Measurements from ENCODE around the gene QPRT.

Gene QPRT

DNA sequence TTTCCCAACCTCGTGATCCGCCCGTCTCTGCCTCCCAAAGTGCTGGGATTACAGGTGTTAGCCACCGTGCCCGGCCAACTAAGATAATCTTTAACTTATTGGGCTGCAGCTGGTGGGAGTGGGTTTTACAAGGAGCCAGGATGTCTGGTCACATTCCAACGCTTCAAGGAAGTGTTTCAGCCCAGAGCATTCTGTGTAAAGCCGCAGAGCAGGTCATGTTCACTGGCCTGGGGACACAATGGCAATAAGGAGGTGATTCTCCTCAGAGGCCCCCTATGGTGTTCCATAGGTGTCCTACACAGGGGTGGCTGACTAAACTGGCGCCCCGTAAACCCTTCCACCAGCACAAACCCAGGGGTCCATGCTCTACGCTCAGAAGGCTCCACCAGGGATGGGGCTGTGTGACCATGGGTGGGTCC is 1.2 kb downstream of the QPRT start:
- peak overlapping the region in 1 of 2 experiments; percentile 42; a peak in 2 of 4 replicates for H3K4me3 ChIP-seq (ENCODE audit: low read depth in 1 of 2, low read length in 2 of 2)

DNA sequence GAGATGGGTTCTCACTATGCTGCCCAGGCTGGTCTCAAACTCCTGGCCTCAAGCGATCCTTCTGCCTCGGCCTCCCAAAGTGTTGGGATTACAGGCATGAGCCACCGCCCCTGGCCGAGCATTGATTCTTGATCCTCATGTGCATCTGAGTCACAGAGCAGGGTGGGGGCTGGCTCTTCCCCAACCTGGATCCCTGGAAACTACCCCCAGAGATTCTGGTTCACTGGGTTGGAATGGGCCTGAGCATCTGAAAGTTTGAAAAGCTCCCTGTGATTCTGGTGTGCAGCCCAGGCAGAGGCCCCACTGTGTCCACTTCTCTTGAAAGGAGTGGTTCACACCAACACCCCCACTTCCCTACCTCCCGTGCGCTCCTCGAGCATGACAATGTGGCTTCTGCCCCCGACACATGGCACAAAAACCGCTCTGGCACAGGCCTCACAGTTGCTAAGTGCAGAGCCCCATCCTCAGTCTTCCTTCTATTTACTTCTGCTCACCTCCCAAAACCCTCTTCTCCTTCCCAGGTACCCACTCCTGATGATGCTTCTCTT is 4.6 kb downstream of the QPRT start:
- H3K79me2 ChIP-seq (ENCODE audit: insufficient read depth, low read length): peaks cover 13% of the 10 kb centered on the region
- no peak overlapping the region for H3K4me3 ChIP-seq (ENCODE audit: low read depth in 1 of 2, low read length in 2 of 2)
- no peaks in the 10 kb centered on the region for H4K20me1 ChIP-seq (ENCODE audit: insufficient read depth, low read length)
- H3K27me3 ChIP-seq (ENCODE audit: insufficient read depth, low read length, poor library complexity): no peaks in the 10 kb centered on the region
- H2AFZ ChIP-seq (ENCODE audit: low read depth, low read length): no peak overlapping the region
- H3K4me1 ChIP-seq (ENCODE audit: insufficient read depth, low read length): peaks cover 24% of the 10 kb centered on the region
- H3K4me2 ChIP-seq (ENCODE audit: insufficient read depth, low read length): no peak overlapping the region
- no peaks in the 10 kb centered on the region for H3K9me3 ChIP-seq (ENCODE audit: insufficient read depth, low read length, severe bottlenecking)
- 0 out of 2 replicates have a peak, but pooled peaks cover 4% of the 10 kb centered on the region for H3K36me3 ChIP-seq (ENCODE audit: insufficient read depth, low read length)
- no peak overlapping the region for H3K9ac ChIP-seq (ENCODE audit: low read depth, low read length)
- no peak for ATAC-seq (ENCODE audit: insufficient read depth, low read depth)
- no peak overlapping the region for H3K27ac ChIP-seq (ENCODE audit: low read length)
- TF ChIP-seq, protein P1, sequence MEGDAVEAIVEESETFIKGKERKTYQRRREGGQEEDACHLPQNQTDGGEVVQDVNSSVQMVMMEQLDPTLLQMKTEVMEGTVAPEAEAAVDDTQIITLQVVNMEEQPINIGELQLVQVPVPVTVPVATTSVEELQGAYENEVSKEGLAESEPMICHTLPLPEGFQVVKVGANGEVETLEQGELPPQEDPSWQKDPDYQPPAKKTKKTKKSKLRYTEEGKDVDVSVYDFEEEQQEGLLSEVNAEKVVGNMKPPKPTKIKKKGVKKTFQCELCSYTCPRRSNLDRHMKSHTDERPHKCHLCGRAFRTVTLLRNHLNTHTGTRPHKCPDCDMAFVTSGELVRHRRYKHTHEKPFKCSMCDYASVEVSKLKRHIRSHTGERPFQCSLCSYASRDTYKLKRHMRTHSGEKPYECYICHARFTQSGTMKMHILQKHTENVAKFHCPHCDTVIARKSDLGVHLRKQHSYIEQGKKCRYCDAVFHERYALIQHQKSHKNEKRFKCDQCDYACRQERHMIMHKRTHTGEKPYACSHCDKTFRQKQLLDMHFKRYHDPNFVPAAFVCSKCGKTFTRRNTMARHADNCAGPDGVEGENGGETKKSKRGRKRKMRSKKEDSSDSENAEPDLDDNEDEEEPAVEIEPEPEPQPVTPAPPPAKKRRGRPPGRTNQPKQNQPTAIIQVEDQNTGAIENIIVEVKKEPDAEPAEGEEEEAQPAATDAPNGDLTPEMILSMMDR (IDR thresholded peaks at IDR 0.05; ENCODE audit: borderline replicate concordance, extremely low read depth, low read length, poor library complexity, severe bottlenecking): no peak
- TF ChIP-seq EZH2 (IDR thresholded peaks at IDR 0.05; ENCODE audit: borderline replicate concordance, low read depth, low read length, severe bottlenecking): no peak
- DNase-seq: no peak

More for the DNA sequence above, 1.2 kb downstream of the QPRT start:
- DNase-seq (no peak), ATAC-seq (ENCODE audit: insufficient read depth, low read depth) (no peak)
- Histone ChIP-seq H3K27me3 (ENCODE audit: insufficient read depth, low read length, poor library complexity) (no peaks in the 10 kb centered on the region), H3K4me1 (ENCODE audit: insufficient read depth, low read length) (peaks cover 28% of the 10 kb centered on the region), H3K27ac (ENCODE audit: low read length) (peak overlapping the region; percentile 99), H3K79me2 (ENCODE audit: insufficient read depth, low read length) (peaks cover 14% of the 10 kb centered on the region), H2AFZ (ENCODE audit: low read depth, low read length) (peak overlapping the region; percentile 32; the same call in 1 of the 2 replicates), H3K4me2 (ENCODE audit: insufficient read depth, low read length) (peak overlapping the region; percentile 70), H3K9ac (ENCODE audit: low read depth, low read length) (peak overlapping the region; percentile 76), H4K20me1 (ENCODE audit: insufficient read depth, low read length) (no peaks in the 10 kb centered on the region), H3K36me3 (ENCODE audit: insufficient read depth, low read length) (0 out of 2 replicates have a peak, but pooled peaks cover 4% of the 10 kb centered on the region), H3K9me3 (ENCODE audit: insufficient read depth, low read length, severe bottlenecking) (no peaks in the 10 kb centered on the region)
- TF ChIP-seq, protein P1 (IDR thresholded peaks at IDR 0.05; ENCODE audit: borderline replicate concordance, extremely low read depth, low read length, poor library complexity, severe bottlenecking): no peak
- no peak for TF ChIP-seq EZH2 (IDR thresholded peaks at IDR 0.05; ENCODE audit: borderline replicate concordance, low read depth, low read length, severe bottlenecking)

DNA sequence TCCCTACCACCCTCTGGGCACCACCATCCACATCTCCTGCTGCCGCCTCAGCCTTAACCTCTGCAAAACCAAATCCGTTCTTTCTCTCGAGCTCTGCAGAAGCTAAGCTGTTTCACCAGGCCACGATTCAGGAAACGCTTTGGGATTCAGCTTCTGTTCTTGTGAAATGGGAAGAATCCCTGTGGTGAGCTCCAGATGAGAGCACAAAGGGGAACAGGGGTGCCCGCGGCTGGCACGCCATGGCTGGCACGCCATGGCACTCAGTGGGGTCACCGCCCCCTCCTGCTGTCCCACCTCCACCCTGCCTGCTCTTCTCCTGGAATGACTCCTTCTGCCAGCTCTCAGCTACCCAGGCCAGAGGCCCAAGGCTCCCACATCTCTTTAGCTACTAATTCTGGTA is 5.7 kb downstream of the QPRT start:
- no peak overlapping the region for H3K27ac ChIP-seq (ENCODE audit: low read length)
- peaks cover 11% of the 10 kb centered on the region for H3K79me2 ChIP-seq (ENCODE audit: insufficient read depth, low read length)
- no peak for TF ChIP-seq EZH2 (IDR thresholded peaks at IDR 0.05; ENCODE audit: borderline replicate concordance, low read depth, low read length, severe bottlenecking)
- TF ChIP-seq, protein P1 (IDR thresholded peaks at IDR 0.05; ENCODE audit: borderline replicate concordance, extremely low read depth, low read length, poor library complexity, severe bottlenecking): no peak
- no peaks in the 10 kb centered on the region for H3K27me3 ChIP-seq (ENCODE audit: insufficient read depth, low read length, poor library complexity)
- no peak for DNase-seq
- H3K4me2 ChIP-seq (ENCODE audit: insufficient read depth, low read length): no peak overlapping the region
- no peak overlapping the region for H3K9ac ChIP-seq (ENCODE audit: low read depth, low read length)
- H3K36me3 ChIP-seq (ENCODE audit: insufficient read depth, low read length): 0 out of 2 replicates have a peak, but pooled peaks cover 4% of the 10 kb centered on the region
- ATAC-seq (ENCODE audit: insufficient read depth, low read depth): no peak
- H3K4me1 ChIP-seq (ENCODE audit: insufficient read depth, low read length): peaks cover 13% of the 10 kb centered on the region
- H3K9me3 ChIP-seq (ENCODE audit: insufficient read depth, low read length, severe bottlenecking): no peaks in the 10 kb centered on the region
- no peaks in the 10 kb centered on the region for H4K20me1 ChIP-seq (ENCODE audit: insufficient read depth, low read length)
- no peak overlapping the region for H3K4me3 ChIP-seq (ENCODE audit: low read depth in 1 of 2, low read length in 2 of 2)
- H2AFZ ChIP-seq (ENCODE audit: low read depth, low read length): no peak overlapping the region

All from DND-41 (cell line).